NCI-H2227 (cell line): ENCODE data around the gene SPRYD7.
A peak's percentile ranks its signal among the peaks of the same experiment; 100 is the strongest.
"Not testable (repeated sequence)": the region's sequence is repeated elsewhere in the genome, so short reads cannot be mapped to it uniquely, and the experiment has no call there.

Experiments used
- DNase-seq: peaks from one replicate; lab custom pipeline; 2025; ENCODE audit not compliant: unreplicated experiment; lab: John Stamatoyannopoulos, UW

The SPRYD7 gene, protein sequence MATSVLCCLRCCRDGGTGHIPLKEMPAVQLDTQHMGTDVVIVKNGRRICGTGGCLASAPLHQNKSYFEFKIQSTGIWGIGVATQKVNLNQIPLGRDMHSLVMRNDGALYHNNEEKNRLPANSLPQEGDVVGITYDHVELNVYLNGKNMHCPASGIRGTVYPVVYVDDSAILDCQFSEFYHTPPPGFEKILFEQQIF

DNA sequence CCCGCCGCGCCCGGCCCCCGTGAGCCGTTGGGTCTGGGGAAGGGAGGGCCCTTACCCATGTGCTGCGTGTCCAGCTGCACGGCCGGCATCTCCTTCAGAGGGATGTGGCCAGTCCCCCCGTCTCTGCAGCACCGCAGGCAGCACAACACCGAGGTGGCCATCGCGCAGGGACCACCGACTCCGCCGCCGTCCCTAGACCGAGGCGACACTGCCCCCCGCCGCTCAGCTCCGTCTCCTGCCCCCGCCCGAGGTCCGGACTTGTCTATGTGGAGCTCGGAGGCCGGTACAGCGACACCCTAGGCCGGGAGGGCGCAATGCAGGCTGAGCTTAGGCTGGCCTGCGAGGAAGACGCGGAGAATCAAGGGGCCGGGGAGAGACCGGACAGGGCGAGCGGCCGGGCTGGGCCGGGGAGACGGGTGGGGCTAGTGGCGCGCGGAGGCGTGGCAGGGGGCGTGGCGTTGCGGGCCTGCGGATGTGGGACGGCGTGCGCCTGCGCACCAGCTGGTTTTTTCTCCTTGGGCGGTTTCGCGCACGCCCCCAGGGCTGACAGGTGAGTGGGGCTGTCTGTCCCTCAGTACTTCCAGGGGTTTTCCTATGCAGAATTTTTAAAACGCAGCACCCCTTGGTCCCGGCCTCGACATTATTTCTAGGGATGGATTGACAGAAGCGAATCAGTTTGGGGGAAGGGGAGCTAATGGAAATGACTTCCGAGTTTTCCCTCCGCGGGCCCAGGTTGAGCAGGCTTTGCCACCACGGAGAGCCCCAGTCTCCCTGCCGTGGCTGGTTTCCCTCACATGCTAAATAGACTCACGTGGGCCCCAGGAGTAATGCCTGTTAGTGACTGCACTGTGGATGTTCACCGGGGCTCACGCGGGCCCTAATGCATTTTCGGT is at the start of gene SPRYD7:
Gene SPRYD7, minus strand, starts transcription at position 266 of the 893 bp plus-strand sequence. Its CDS starts 105 bp downstream, at position 161.
- peak; percentile 95 for DNase-seq

DNA sequence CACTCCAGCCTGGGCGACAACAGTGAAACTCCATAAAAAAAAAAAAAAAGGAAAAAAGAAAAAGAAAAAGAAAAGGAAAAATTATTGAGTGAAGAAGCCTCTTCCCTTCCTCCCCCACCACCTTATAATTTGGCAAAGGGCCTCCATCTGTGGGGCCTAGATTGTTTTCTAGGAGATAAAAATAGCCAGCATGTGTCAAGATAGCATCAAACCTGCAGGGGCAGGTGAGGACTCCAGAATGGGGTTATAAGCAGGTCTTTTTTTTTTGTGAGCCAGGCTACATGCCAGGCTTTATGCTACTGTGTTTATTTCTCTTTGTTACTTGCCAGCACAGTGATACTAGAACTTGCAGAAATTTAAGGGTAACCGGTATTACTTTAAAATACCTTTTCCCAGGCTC is 49.0 kb upstream of the SPRYD7 start:
- no peak for DNase-seq

GRCh38 chr13:49980266-49980665 is 44.1 kb upstream of the SPRYD7 start:
- DNase-seq = no peak

DNA sequence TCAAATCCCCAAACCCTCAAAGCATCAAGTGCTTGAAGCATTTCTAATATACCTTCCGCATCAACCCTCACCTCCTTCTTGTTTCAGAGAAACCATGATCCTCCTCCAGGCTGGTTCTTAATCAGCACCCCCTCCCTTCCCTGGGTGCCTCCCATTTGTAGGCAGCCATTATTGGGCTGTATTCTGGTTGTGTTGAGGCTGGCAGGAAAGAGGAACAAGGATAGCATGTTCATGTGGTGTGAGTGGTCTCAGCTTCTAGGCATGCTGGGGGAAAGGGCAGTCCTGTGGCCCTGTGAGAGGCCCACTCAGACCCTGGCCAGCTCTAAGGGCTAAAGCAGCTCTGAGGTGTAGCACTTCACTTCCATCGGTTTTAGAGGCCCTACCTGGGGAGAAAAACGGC is 41.9 kb upstream of the SPRYD7 start:
- DNase-seq = no peak

- DNase-seq = peak; percentile 69
Measured at GRCh38 chr13:49976314-49977258, 40.4 kb upstream of the SPRYD7 start.

DNA sequence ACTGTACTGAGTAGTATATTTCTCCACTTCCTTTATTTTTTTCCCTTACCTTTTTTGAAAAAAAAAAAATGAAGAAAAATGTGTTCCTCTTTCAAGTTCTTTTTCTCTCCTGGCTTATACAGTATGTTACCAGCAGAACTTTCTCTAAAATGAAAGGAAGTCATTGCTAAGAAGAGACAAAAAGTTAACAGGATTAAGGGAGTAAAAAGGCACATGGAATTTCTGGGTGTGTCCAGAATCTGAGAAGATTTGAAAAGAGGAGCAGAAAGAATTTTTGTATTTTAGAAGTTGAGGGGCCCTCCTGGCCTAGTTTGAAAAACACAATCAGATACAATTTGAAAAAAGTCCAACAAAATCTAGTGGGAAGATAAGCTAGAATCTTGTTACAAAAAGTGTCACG is 39.7 kb upstream of the SPRYD7 start:
- DNase-seq = no peak

DNA sequence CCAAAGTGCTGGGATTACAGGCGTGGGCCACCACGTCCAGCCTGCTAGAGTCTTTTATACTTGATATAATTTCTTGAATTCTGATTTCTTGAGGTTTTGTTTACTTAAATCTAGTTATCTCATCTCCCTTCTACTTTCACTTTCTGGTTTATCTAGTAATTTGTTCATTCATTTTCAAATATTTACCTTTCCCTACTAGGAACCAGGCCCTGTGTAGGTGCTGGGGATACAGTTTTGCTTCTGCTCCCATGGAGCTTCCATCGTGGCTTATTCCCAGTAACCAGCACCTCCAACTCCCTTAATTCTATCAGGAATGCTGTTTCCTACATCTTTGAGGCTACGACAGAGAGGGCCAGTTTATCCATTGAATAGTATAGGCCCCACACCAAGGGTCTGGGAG is 36.6 kb upstream of the SPRYD7 start:
- DNase-seq = no peak

DNA sequence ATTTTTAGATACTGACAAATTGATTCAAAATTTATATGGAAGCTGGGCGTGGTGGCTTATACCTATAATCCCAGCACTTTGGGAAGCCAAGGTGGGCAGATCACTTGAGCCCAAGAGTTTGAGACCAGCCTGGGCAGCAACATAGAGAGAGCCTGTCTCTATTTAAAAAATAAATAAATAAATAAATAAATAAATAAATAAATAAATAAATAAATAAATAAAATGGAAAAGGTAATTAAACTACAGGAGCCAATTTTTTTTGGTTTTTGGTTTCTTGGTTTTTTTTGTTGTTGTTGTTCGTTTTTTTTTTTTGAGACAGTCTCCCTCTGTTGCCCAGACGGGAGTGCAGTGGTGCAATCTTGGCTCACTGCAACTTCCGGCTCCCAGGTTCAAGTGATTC is 31.3 kb upstream of the SPRYD7 start:
- no peak for DNase-seq

DNA sequence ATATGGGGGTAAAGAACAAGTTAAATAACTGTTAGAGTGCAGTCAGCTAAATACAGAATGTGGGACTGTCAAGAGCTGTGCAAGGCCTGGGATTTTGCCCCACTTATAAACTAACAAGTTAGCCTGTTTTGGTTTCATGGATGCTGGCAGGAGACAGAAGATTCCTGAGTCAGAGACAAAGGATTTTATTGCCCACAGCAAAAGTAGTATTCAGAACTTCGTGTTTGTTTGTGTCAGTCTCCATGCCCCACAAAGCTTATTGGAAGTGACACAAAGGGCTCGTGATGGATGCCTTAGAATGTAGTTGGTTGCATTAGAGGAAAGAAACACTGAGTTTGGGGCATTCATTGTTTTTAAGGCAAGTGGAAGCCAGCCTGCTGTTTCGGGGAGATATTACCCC is 22.2 kb upstream of the SPRYD7 start:
- DNase-seq = no peak

DNA sequence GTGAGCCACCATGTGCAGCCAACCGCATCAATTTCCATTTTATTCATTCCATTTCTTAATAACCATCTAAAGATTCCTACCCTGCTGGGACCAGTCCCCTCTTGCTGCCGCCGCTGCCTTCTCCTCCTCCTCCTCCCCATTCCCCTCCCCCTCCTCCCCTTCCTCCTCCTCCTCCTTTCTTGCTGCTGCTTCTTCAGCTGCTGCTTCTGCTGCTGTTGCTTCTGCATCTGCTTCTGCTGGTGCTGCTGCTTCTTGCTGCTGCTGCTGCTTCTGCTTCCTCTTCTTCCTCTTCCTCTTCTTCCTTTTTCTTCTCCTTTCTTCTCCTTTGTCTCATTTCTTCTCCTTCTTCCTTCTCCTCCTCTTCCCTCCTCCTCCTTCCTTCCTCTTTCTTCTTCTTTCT is 20.0 kb upstream of the SPRYD7 start:
- DNase-seq = no peak

DNA sequence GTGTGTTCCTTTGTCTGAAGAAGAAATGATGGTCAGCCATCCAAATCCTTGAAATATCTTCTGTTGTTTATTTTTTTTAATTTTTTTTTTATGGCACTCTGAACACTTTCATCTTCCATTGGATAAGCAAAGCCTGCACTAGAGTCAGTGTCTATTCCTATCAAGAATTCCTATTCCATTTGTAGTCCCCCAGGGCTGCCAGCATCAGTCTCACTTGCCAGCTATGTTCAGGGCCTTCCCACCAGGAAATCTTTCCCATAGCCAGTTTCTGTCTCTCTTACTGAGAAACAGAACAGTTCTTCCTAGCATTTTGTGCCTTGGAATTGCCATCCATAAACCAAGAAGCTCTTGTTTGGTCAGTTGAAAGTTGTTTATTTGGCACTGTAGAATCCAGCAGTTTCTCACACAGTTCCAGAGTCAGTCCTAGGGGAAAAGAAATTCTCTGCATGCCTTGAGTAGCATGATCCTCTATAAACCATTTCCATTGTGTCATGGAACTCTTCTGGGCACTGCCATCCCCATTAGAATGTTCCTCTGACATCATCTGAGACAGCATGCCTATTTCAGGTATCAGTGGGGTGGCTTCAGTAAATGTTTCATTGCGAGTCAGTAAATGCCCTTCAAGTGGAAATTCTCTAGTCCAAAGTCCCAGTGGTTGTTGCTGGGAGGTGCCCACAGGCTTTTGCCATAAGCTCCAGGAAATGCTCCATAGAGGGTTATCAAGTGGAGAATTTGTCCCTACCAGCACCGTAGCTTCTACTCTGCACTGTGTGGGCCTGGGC is 18.7 kb upstream of the SPRYD7 start:
- no peak for DNase-seq

- no peak for DNase-seq
Measured at GRCh38 chr13:49953560-49953959, 17.4 kb upstream of the SPRYD7 start.

- DNase-seq = no peak
Measured at GRCh38 chr13:49951754-49952535, 15.8 kb upstream of the SPRYD7 start.

GRCh38 chr13:49948777-49949270 is 12.7 kb upstream of the SPRYD7 start:
- not testable (repeated sequence) for DNase-seq

- DNase-seq = no peak
Measured at GRCh38 chr13:49939321-49939720, 3.2 kb upstream of the SPRYD7 start.

DNA sequence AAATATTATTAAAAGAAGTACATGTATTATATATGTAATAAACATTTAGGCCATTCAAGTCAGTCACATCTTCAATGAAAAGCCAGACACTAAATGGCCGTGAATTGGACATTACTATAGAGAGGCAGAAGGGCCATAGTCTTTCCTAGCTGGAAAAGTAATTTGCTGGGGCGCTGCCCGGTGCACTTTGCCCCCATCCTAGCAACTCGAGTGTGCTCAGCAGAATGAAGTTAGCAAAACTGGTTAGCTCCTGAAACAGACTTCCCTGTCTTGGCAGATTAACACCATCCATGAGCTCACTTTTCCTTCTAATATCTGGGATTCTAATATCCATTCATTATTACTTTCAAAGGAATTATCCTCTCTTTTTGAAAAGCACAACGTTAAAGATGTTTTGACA is 2.8 kb upstream of the SPRYD7 start:
- no peak for DNase-seq

DNA sequence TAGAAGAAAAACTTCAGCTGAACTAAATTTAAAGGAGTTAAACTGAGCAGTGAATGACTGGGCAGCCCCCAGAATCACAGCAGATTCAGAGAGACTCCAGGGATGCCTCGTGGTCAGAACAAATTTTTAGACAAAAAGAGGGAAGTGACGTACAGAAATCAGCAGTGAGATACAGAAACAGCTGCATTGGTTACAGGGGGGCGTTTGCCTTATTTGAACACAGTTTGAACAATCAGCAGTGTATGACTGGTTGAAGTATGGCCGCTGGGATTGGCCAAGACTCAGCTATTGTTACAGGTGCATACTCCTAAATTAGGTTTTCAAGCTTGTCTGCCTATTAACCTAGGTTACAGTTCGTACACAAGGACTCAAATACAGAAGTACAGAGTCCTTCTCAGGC is 2.2 kb upstream of the SPRYD7 start:
- DNase-seq = no peak

DNA sequence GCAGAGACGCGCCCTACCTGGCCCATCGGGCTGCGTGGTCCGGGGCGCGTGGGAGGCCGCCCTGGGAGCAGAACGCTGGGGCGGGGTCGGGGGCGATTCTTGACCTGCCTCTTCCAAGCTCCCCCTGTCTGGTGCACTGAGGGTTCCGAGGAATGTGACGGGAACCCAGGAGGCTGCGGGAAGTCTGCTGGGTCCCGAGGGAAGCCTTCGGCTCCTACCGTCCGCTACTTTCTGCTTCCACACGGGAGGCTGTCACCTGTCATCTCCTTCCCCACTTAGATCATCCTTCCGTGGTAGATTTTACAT is 781 bp upstream of the SPRYD7 start:
- no peak for DNase-seq

- peak; percentile 58 for DNase-seq
Measured at GRCh38 chr13:49935171-49936074, 717 bp downstream of the SPRYD7 start.
